BLaER1 treated with 17β-estradiol and CSF1 and Interleukin-3, amounts not matched to agents 10 nM and 100 nM (cell line): ENCODE data around the gene DIPK1C.

Experiments used
- H3K27ac ChIP-seq, 11 experiments: shearing (Covaris generic); formaldehyde crosslinking; 2 replicates each; pipeline ENCODE4 v1.8.1; 2022
- H3K27me3 ChIP-seq, 11 experiments: shearing (Covaris generic); formaldehyde crosslinking; 2 replicates each; pipeline ENCODE4 v1.8.1; 2022
- H3K36me3 ChIP-seq, 11 experiments: shearing (Covaris generic); formaldehyde crosslinking; 2 replicates each; pipeline ENCODE4 v1.8.1; 2022
- H3K4me1 ChIP-seq, 10 experiments: shearing (Covaris generic); formaldehyde crosslinking; 2 replicates each; pipeline ENCODE4 v1.8.1; 2022
- H3K4me2 ChIP-seq, 11 experiments: shearing (Covaris generic); formaldehyde crosslinking; 2 replicates each; pipeline ENCODE4 v1.8.1; 2022
- H3K4me3 ChIP-seq, 10 experiments: shearing (Covaris generic); formaldehyde crosslinking; 2 replicates each; pipeline ENCODE4 v1.8.1; 2022
- H3K9ac ChIP-seq, 11 experiments: shearing (Covaris generic); formaldehyde crosslinking; 2 replicates each; pipeline ENCODE4 v1.8.1; 2022
- H3K9me3 ChIP-seq, 11 experiments: shearing (Covaris generic); formaldehyde crosslinking; replicated peaks in 1 of 11; 2 replicates each; pipeline ENCODE4 v1.8.1; 2022
- H4K20me1 ChIP-seq, 11 experiments: shearing (Covaris generic); formaldehyde crosslinking; 2 replicates each; pipeline ENCODE4 v1.8.1; 2022
- Cebpa-rat ChIP-seq, 11 experiments: shearing (Covaris generic); IDR thresholded peaks; 2 replicates each; pipeline ENCODE4 v1.8.1; 2022

Gene DIPK1C

DNA sequence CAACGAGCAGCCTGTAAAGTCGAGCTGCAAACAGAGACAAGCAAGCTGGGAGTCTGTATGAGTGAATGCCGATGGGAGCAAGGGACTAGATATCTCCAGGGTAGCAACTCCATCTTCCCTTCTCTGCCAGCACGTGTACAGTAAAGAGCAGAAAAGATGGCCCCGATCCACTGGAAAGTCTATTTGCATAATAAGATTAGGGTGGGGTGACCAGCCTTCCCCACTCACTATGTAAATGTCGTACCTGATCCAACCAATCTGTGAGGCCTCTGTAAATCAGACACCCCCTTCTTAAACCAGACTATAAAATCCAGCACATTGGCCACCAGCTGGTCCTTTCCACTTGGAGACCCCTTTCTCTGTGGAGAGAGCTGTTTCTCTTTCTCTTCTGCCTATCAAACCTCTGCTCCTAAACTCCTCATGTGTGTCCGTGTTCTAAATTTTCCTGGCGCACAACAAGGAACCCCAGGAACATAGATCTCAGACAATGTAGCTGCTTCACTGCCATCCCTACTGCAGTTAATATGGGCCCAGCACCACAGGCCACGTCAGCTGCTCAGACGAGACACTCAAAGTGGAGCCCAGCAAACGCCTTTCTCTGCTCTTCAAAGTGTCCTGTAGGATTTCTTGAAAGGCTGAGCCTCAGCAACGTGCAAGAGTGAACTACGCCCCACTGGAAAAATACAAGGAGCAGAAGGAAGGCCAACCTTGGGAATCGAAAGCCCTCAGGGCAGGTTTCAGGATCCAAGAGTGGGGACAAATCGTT, 26.1 kb downstream of the DIPK1C start:
- peaks cover 18 to 22% (median 21%) of the 10 kb centered on the region in 11 experiments for H3K9me3 ChIP-seq
- no peak overlapping the region for H3K4me3 ChIP-seq
- H3K9ac ChIP-seq = peak overlapping the region in 4 of 11 experiments; percentile 9 to 52 (median 41); a peak in 5 of 22 replicates
- H3K27me3 ChIP-seq = no peaks in the 10 kb centered on the region
- H3K36me3 ChIP-seq = peaks cover 0 to 24% (median 14%) of the 10 kb centered on the region in 11 experiments; a peak in 17 of 22 replicates
- no peaks in the 10 kb centered on the region for H4K20me1 ChIP-seq
- peaks cover 7 to 46% (median 44%) of the 10 kb centered on the region in 10 experiments; a peak in 18 of 20 replicates for H3K4me1 ChIP-seq
- no peak for TF ChIP-seq Cebpa-rat (IDR thresholded peaks at IDR 0.05)
- H3K4me2 ChIP-seq = peak overlapping the region in 9 of 11 experiments; percentile 31 to 83 (median 49); a peak in 18 of 22 replicates
- peak overlapping the region in 7 of 11 experiments; percentile 1 to 58 (median 27); a peak in 9 of 22 replicates for H3K27ac ChIP-seq

DNA sequence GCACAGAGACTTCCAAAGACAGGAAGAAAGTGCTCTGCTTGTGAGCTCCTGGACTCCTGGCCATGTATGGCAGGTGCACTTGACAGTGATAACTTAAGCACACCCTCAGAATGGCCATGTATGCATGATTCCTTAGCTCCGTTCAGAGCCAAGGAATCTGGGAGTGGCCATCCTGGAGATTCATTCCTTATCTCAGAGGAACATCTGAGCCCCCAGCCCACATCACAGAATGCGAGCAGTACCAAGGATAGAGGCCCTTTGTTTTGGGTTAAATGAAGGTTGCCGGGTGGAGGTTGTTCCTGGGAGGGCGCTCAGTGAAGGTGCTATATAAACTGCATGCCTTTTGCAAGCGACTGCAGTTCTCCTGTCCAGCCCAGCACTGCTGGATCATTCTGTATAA, 26.9 kb downstream of the DIPK1C start:
- H3K9me3 ChIP-seq = peaks cover 26 to 29% (median 28%) of the 10 kb centered on the region in 11 experiments
- H3K27ac ChIP-seq = peak overlapping the region in 2 of 11 experiments; percentile 7 to 38; a peak in 2 of 22 replicates
- no peaks in the 10 kb centered on the region for H3K27me3 ChIP-seq
- H3K36me3 ChIP-seq = peaks cover 0 to 24% (median 12%) of the 10 kb centered on the region in 11 experiments; a peak in 14 of 22 replicates
- H3K4me1 ChIP-seq = peaks cover 7 to 49% (median 46%) of the 10 kb centered on the region in 10 experiments; a peak in 18 of 20 replicates
- TF ChIP-seq Cebpa-rat (IDR thresholded peaks at IDR 0.05) = no peak
- no peak overlapping the region for H3K9ac ChIP-seq
- H3K4me3 ChIP-seq = no peak overlapping the region
- peak overlapping the region in 9 of 11 experiments; percentile 31 to 83 (median 49); a peak in 16 of 22 replicates for H3K4me2 ChIP-seq
- no peaks in the 10 kb centered on the region for H4K20me1 ChIP-seq

DNA sequence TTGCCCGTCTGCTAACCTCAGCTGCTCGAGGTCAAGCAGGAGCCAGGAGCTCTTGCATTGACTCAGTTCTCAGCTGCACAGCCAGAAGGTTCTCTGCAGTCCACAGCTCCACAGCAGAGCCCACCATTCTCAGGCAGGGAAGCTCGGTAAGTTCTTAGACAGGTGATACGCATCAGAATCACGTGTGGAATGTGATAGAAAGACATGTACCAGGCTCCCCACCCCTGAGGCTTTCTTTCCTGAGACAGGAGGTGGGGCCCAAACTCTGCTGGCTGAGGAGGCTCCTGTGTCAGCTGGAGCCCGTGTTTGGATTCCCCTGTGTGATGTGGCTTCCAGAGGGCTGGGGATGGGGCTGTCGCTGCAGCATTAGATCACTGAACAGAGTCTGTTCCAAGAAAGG, 28.0 kb downstream of the DIPK1C start:
- no peaks in the 10 kb centered on the region for H3K27me3 ChIP-seq
- H3K4me2 ChIP-seq = peak overlapping the region; percentile 12 to 83 (median 49); a peak in 20 of 22 replicates
- peaks cover 37 to 41% (median 40%) of the 10 kb centered on the region in 11 experiments for H3K9me3 ChIP-seq
- H3K36me3 ChIP-seq = peaks cover 0 to 29% (median 14%) of the 10 kb centered on the region in 11 experiments; a peak in 11 of 22 replicates
- H3K27ac ChIP-seq = peak overlapping the region in 4 of 11 experiments; percentile 1 to 38 (median 20); a peak in 4 of 22 replicates
- H3K9ac ChIP-seq = peak overlapping the region in 2 of 11 experiments; percentile 16 to 29; a peak in 2 of 22 replicates
- peaks cover 7 to 56% (median 45%) of the 10 kb centered on the region in 10 experiments; a peak in 18 of 20 replicates for H3K4me1 ChIP-seq
- H4K20me1 ChIP-seq = no peaks in the 10 kb centered on the region
- H3K4me3 ChIP-seq = no peak overlapping the region
- no peak for TF ChIP-seq Cebpa-rat (IDR thresholded peaks at IDR 0.05)

DNA sequence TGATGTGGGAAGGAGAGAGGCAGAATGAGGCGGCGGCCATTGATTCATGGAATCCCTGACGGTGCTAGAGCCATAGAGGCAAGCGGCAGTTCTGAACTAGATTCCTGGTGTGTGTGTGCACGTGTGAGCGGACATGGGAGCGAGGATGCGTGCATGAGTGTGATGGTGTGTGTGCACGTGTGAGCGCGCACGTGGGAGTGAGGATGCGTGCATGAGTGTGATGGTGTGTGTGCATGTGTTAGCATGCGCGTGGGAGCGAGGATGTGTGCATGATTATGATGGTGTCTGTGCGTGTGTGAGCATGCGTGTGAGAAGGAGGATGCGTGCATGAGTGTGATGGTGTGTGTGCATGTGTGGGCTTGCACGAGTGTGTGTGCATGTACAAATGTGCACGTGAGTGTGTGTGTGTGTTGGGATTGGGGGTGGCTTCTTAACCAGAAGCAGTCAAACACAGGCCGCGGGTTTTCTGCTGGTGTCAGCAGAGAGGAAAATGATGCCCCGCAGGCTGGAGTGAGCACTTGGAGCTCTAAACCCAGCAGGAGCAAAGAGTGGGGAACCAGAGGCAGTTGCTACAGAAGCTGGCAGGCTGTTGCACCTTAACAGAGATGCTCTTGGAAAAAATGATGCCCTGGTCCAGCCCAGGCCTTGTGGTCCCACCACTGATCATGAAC, 29.5 kb downstream of the DIPK1C start:
- no peak for TF ChIP-seq Cebpa-rat (IDR thresholded peaks at IDR 0.05)
- Histone ChIP-seq H3K27ac (no peak overlapping the region), H3K27me3 (no peaks in the 10 kb centered on the region), H4K20me1 (no peaks in the 10 kb centered on the region), H3K9ac (no peak overlapping the region), H3K9me3 (peaks cover 52 to 56% (median 55%) of the 10 kb centered on the region in 11 experiments), H3K4me1 (peaks cover 7 to 55% (median 44%) of the 10 kb centered on the region in 10 experiments; a peak in 18 of 20 replicates), H3K36me3 (peaks cover 0 to 34% (median 16%) of the 10 kb centered on the region in 11 experiments; a peak in 14 of 22 replicates), H3K4me3 (no peak overlapping the region), H3K4me2 (no peak overlapping the region)

GRCh38 chr18:74425876-74426275, 31.2 kb downstream of the DIPK1C start:
- peaks cover 69 to 73% (median 71%) of the 10 kb centered on the region in 11 experiments for H3K9me3 ChIP-seq
- no peak overlapping the region for H3K4me2 ChIP-seq
- H3K9ac ChIP-seq = no peak overlapping the region
- peak overlapping the region in 6 of 11 experiments; percentile 17 to 64 (median 38); a peak in 6 of 22 replicates for H3K27ac ChIP-seq
- peaks cover 7 to 39% (median 29%) of the 10 kb centered on the region in 10 experiments; a peak in 18 of 20 replicates for H3K4me1 ChIP-seq
- H3K36me3 ChIP-seq = peaks cover 0 to 38% (median 23%) of the 10 kb centered on the region in 11 experiments; a peak in 15 of 22 replicates
- TF ChIP-seq Cebpa-rat (IDR thresholded peaks at IDR 0.05) = no peak
- H3K4me3 ChIP-seq = peak overlapping the region in 8 of 10 experiments; percentile 3 to 50 (median 36); a peak in 10 of 20 replicates
- H3K27me3 ChIP-seq = no peaks in the 10 kb centered on the region
- no peaks in the 10 kb centered on the region for H4K20me1 ChIP-seq

DNA sequence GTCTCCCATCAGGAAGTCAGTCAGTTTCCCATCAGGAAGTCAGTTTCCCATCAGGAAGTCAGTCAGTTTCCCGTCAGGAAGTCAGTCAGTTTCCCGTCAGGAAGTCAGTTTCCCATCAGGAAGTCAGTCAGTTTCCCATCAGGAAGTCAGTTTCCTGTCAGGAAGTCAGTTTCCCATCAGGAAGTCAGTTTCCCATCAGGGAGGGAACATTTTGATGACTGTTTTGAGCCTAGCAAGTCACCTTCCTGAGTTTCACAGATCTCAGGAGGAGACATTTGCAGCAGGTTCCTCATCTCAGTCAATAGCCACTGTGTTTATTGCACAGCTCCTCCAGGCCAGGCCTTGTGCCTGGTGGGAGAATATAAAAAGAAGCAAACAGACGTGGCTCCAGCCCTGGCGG, 31.9 kb downstream of the DIPK1C start:
- no peaks in the 10 kb centered on the region for H3K27me3 ChIP-seq
- H3K4me2 ChIP-seq = no peak overlapping the region
- TF ChIP-seq Cebpa-rat (IDR thresholded peaks at IDR 0.05) = no peak

DNA sequence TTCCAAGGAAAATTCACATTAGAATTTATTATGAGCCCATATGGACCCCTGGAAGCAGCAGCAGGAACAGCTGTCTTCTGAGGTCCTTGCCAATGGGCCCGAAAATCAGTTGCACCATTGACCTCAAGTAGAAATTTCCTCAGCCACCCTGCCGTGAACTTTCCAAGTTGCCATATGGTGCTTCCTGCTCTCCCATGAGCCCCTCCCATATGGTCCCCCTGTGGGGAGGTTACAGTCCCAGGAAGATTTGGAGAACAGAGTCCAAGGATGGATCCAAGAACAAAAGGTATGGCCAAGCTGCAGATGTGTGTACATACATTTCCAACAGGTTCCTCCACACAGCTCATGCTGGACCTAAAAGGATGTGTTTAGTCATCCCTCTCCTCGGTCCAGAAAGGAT, 34.6 kb downstream of the DIPK1C start:
- Histone ChIP-seq H3K4me3 (peak overlapping the region in 1 of 10 experiments; percentile 21; a peak in 1 of 20 replicates), H3K4me2 (no peak overlapping the region), H3K27me3 (no peaks in the 10 kb centered on the region), H3K9me3 (peaks cover 68 to 89% (median 79%) of the 10 kb centered on the region in 11 experiments), H3K27ac (no peak overlapping the region), H3K36me3 (peaks cover 0 to 46% (median 33%) of the 10 kb centered on the region in 11 experiments; a peak in 17 of 22 replicates), H3K9ac (no peak overlapping the region), H3K4me1 (peaks cover 5 to 46% (median 32%) of the 10 kb centered on the region in 10 experiments; a peak in 17 of 20 replicates), H4K20me1 (no peaks in the 10 kb centered on the region)
- TF ChIP-seq Cebpa-rat (IDR thresholded peaks at IDR 0.05) = no peak

More for the DNA sequence above, 31.9 kb downstream of the DIPK1C start:
- Histone ChIP-seq H4K20me1 (no peaks in the 10 kb centered on the region), H3K36me3 (peaks cover 0 to 38% (median 23%) of the 10 kb centered on the region in 11 experiments; a peak in 15 of 22 replicates), H3K27ac (peak overlapping the region in 7 of 11 experiments; percentile 17 to 64 (median 24); a peak in 11 of 22 replicates), H3K9ac (no peak overlapping the region), H3K9me3 (peaks cover 71 to 80% (median 78%) of the 10 kb centered on the region in 11 experiments), H3K4me1 (peaks cover 7 to 39% (median 26%) of the 10 kb centered on the region in 10 experiments; a peak in 18 of 20 replicates), H3K4me3 (peak overlapping the region in 8 of 10 experiments; percentile 3 to 50 (median 36); a peak in 11 of 20 replicates)

- no peak for TF ChIP-seq Cebpa-rat (IDR thresholded peaks at IDR 0.05)
- Histone ChIP-seq H3K4me1 (peaks cover 7 to 62% (median 48%) of the 10 kb centered on the region in 10 experiments; a peak in 17 of 20 replicates), H3K9ac (no peak overlapping the region), H3K27me3 (no peaks in the 10 kb centered on the region), H3K4me3 (no peak overlapping the region), H3K9me3 (peaks cover 52 to 73% (median 63%) of the 10 kb centered on the region in 11 experiments), H3K4me2 (peak overlapping the region in 2 of 11 experiments; percentile 96 to 97; a peak in 3 of 22 replicates), H3K36me3 (peaks cover 0 to 58% (median 32%) of the 10 kb centered on the region in 11 experiments; a peak in 17 of 22 replicates), H3K27ac (peak overlapping the region in 3 of 11 experiments; percentile 9 to 100 (median 99); a peak in 2 of 22 replicates), H4K20me1 (no peaks in the 10 kb centered on the region)
Measured at GRCh38 chr18:74420926-74421325, 36.2 kb downstream of the DIPK1C start.
